Stomach (tissue), 9 donors: ENCODE results near the gene TECTB. TPM values are rescaled to one million over a fixed set of nuclear protein-coding genes. Genes with fewer than 3 reads are reported as not detected.
"Not testable (repeated sequence)": the region's sequence is repeated elsewhere in the genome, so short reads cannot be mapped to it uniquely, and the experiment has no call there.

Experiments
- DNase-seq, 2 donors: peaks; one replicate each; pipeline versions ENCODE4 v3.0.0 to v3.0.0-alpha.2; 2013 to 2019
- H3K27ac ChIP-seq, 5 donors: fragments of 200-600 bp in 4 of 5; sonication (generic) in 4 of 5; one replicate each; pipeline ENCODE4 v1.5.1; 2013 to 2019; ENCODE audit warnings: mild to moderate bottlenecking in 1 of 5, moderate library complexity in 1 of 5
- H3K27me3 ChIP-seq, 3 donors: fragments of 200-600 bp; sonication (generic); one replicate each; pipeline ENCODE4 v1.5.1; 2017 to 2019; ENCODE audit warnings: mixed run types in 1 of 3
- H3K36me3 ChIP-seq, 4 donors: fragments of 200-600 bp; sonication (generic); 1 replicate in 3 of 4; 2 replicates in 1 of 4; pipeline ENCODE4 v1.5.1; 2016 to 2019
- H3K4me1 ChIP-seq, 4 donors: fragments of 200-600 bp; sonication (generic); one replicate each; pipeline ENCODE4 v1.5.1; 2016 to 2019
- H3K4me3 ChIP-seq, 4 donors: fragments of 200-600 bp; sonication (generic) in 3 of 4; one replicate each; pipeline ENCODE4 v1.5.1; 2016 to 2019; ENCODE audit warnings: mild to moderate bottlenecking in 1 of 4
- H3K9me3 ChIP-seq, 4 donors: fragments of 200-600 bp; sonication (generic); one replicate each; pipeline ENCODE4 v1.5.1; 2016 to 2019
- EP300 ChIP-seq: sonication (generic); formaldehyde crosslinking; IDR thresholded peaks from one replicate; pipeline ENCODE4 v1.6.1; 2017; ENCODE audit warnings: antibody characterized with exemption
- POLR2A ChIP-seq, 4 donors: fragments of 450-650 bp; IDR thresholded peaks; one replicate each; pipeline ENCODE4 v1.6.1; 2016; ENCODE audit warnings: antibody characterized with exemption in 4 of 4, control low read depth in 2 of 4, mild to moderate bottlenecking in 1 of 4, moderate library complexity in 1 of 4
- POLR2AphosphoS5 ChIP-seq, 3 donors: sonication (generic); formaldehyde crosslinking; IDR thresholded peaks; one replicate each; pipeline ENCODE4 v1.6.1; 2016; ENCODE audit warnings: antibody characterized with exemption in 3 of 3
- WGBS, 5 donors: extraction: QIAGEN DNeasy Blood & Tissue Kit in 3 of 5; methylation state at CpG; one replicate each; pipeline versions ENCODE4 v1.1.5 to v1.1.7; 2013 to 2018; 5-methylcytosine and 5-hydroxymethylcytosine counted together
- intact Hi-C: fragments of 100-400 bp; cut with DNase I; formaldehyde crosslinking; loops from one replicate; pipeline ENCODE4 v1.15.1; 2023; ENCODE audit warnings: low total_unique reads
- polyA plus RNA-seq, 3 donors: library from polyadenylated mRNA; stranded (reverse); fragments of 200-250 nt; gene quantifications; one replicate each; pipeline ENCODE4 v1.2.3, GENCODE V29; 2013
- total RNA-seq, 5 donors: library from RNA; depleted of rRNA; stranded (reverse); fragments of >200 nt; gene quantifications; one replicate each; pipeline versions ENCODE4 v1.1.0 to v1.2.3, GENCODE V29; 2014 to 2016
- TF ChIP-seq, protein P1 (sequence below), 7 experiments: fragments of 450-650 bp in 4 of 7; fragments of 200-600 bp in 3 of 7; sonication (generic) in 3 of 7; IDR thresholded peaks; one replicate each; pipeline ENCODE4 v1.5.1; 2016 to 2019; ENCODE audit warnings: antibody characterized with exemption in 7 of 7, control low read depth in 2 of 7, mild to moderate bottlenecking in 1 of 7
- donor health status: healthy with polysubstance abuse.
- donor health status: Bipolar disorder and iron deficiency.
- donor health status: healthy.

Gene TECTB
- total and polyA plus RNA-seq, 8 donors: not detected

- H3K9me3 ChIP-seq: peaks cover 0 to 28% (median 13%) of the 10 kb centered on the region in 4 donors
- DNase-seq: no peak
- H3K36me3 ChIP-seq: no peaks in the 10 kb centered on the region
- no peak overlapping the region for H3K4me3 ChIP-seq
- H3K4me1 ChIP-seq: no peaks in the 10 kb centered on the region
- H3K27ac ChIP-seq: no peak overlapping the region
- WGBS, 5 donors: 50 to 94% (median 63%) methylated on average over 2 of the region's 2 CpGs
- H3K27me3 ChIP-seq: no peaks in the 10 kb centered on the region
- TF ChIP-seq EP300 (no peak), POLR2AphosphoS5 (IDR thresholded peaks at IDR 0.05) (no peak), POLR2A (IDR thresholded peaks at IDR 0.05) (no peak)
- TF ChIP-seq, protein P1, sequence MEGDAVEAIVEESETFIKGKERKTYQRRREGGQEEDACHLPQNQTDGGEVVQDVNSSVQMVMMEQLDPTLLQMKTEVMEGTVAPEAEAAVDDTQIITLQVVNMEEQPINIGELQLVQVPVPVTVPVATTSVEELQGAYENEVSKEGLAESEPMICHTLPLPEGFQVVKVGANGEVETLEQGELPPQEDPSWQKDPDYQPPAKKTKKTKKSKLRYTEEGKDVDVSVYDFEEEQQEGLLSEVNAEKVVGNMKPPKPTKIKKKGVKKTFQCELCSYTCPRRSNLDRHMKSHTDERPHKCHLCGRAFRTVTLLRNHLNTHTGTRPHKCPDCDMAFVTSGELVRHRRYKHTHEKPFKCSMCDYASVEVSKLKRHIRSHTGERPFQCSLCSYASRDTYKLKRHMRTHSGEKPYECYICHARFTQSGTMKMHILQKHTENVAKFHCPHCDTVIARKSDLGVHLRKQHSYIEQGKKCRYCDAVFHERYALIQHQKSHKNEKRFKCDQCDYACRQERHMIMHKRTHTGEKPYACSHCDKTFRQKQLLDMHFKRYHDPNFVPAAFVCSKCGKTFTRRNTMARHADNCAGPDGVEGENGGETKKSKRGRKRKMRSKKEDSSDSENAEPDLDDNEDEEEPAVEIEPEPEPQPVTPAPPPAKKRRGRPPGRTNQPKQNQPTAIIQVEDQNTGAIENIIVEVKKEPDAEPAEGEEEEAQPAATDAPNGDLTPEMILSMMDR (IDR thresholded peaks at IDR 0.05): no peak
- intact Hi-C loops: no loop called here
Measured at GRCh38 chr10:112250555-112250954, 32.6 kb upstream of the TECTB start.

DNA sequence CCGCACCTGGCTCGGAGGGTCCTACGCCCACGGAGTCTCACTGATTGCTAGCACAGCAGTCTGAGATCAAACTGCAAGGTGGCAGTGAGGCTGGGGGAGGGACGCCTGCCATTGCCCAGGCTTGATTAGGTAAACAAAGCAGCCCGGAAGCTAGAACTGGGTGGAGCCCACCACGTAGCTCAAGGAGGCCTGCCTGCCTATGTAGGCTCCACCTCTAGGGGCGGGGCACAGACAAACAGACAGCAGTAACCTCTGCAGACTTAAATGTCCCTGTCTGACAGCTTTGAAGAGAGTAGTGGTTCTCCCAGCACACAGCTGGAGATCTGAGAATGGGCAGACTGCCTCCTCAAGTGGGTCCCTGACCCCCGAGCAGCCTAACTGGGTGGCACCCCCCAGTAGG is 32.0 kb upstream of the TECTB start:
- WGBS, 5 donors: 54 to 73% (median 67%) methylated on average over 3 to 8 of the region's 9 CpGs
- H3K27me3 ChIP-seq, H3K27ac ChIP-seq, H3K4me3 ChIP-seq, H3K36me3 ChIP-seq, DNase-seq, H3K4me1 ChIP-seq, intact Hi-C loops: not testable (repeated sequence)
- H3K9me3 ChIP-seq: peaks cover 0 to 28% (median 13%) of the 10 kb centered on the region in 4 donors

DNA sequence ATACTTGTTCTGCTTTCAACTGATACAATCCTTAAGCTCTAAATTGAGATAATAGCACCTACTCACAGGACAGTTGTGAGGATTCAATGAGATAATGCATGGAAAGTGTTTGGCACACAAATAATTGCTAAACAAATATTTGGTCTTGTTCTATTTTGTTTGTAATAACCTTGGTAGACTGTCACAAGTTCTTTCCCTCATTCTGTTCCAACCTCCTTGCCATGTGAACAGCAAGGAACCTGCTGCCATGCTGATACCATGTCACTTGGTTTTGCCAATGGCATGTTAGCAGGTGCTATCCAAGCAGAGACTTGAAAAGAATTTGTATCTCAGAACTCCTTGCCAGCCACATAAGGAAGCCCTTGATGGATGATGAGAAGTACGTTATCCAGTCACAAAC is 24.8 kb upstream of the TECTB start:
- H3K27me3 ChIP-seq: no peaks in the 10 kb centered on the region
- no peaks in the 10 kb centered on the region for H3K4me1 ChIP-seq
- no peak overlapping the region for H3K4me3 ChIP-seq
- WGBS, 5 donors: 60 to 73% (median 64%) methylated on average over 1 of the region's 1 CpG
- H3K27ac ChIP-seq: no peak overlapping the region
- intact Hi-C loops: no loop called here
- TF ChIP-seq POLR2A (IDR thresholded peaks at IDR 0.05) (no peak), EP300 (no peak), POLR2AphosphoS5 (IDR thresholded peaks at IDR 0.05) (no peak)
- TF ChIP-seq, protein P1 (IDR thresholded peaks at IDR 0.05): no peak
- H3K36me3 ChIP-seq: no peaks in the 10 kb centered on the region
- no peak for DNase-seq
- H3K9me3 ChIP-seq: no peaks in the 10 kb centered on the region

DNA sequence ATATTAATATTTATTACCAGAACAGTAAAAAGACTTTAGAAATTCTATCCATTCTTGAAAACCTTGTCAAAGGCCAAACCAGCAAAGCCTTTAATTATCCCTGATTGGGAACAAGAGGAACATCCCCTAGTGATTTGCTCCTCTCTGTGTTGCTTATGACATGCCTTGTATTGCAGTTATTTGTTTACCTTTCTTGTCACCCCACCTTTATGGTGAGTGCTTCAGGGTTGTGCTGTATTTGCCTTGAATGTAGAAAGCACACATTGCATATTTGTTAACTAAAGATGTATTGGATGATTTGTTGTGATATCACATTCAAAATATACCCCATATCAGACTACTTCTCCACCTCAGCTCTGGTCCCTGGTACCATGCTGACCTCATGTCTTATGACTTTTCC is 23.5 kb upstream of the TECTB start:
- Histone ChIP-seq H3K4me1 (no peaks in the 10 kb centered on the region), H3K36me3 (no peaks in the 10 kb centered on the region), H3K27ac (no peak overlapping the region), H3K27me3 (no peaks in the 10 kb centered on the region), H3K4me3 (no peak overlapping the region), H3K9me3 (no peaks in the 10 kb centered on the region)
- intact Hi-C loops: no loop called here
- no peak for DNase-seq
- TF ChIP-seq EP300 (no peak), POLR2AphosphoS5 (IDR thresholded peaks at IDR 0.05) (no peak), POLR2A (IDR thresholded peaks at IDR 0.05) (no peak)
- TF ChIP-seq, protein P1 (IDR thresholded peaks at IDR 0.05): no peak

DNA sequence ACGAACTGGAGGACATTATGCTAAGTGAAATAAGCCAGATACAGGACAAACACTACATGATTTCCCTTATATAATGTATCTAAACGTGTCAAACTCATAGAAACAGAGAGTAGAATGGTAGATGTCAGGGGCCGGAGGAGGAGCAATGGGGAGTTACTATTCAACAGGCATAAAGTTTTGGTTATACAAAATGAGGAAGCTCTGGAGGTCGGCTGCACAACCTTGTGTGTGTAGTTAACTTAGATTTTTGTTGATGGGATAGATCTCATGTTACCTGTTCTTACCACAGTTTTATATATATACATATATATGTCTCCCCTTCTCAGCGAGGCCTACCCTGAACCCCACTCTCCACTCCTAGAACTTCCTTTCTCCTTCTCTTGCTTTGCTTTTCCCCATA is 22.4 kb upstream of the TECTB start:
- Histone ChIP-seq H3K9me3 (no peaks in the 10 kb centered on the region), H3K4me3 (no peak overlapping the region), H3K36me3 (no peaks in the 10 kb centered on the region), H3K27me3 (no peaks in the 10 kb centered on the region), H3K27ac (no peak overlapping the region), H3K4me1 (peaks cover 0 to 4% (median 0%) of the 10 kb centered on the region in 4 donors)
- no peak for TF ChIP-seq POLR2A (IDR thresholded peaks at IDR 0.05)
- no peak for TF ChIP-seq EP300
- TF ChIP-seq POLR2AphosphoS5 (IDR thresholded peaks at IDR 0.05): no peak
- TF ChIP-seq, protein P1 (IDR thresholded peaks at IDR 0.05): no peak
- no peak for DNase-seq
- intact Hi-C loops: no loop called here
- 81 to 87% (median 83%) methylated on average over 5 of the region's 5 CpGs for WGBS, 5 donors
